ENCODE results near the gene USP25. TPM values are rescaled to one million over a fixed set of nuclear protein-coding genes. Genes with fewer than 3 reads are reported as not detected.

Gene USP25
- total and polyA plus RNA-seq, 9 of the 15 experiments (the other 6 are each of a cell fraction or from before 2014, with no cell fraction given): 7.8 to 44.9 (median 31.4) TPM

DNA sequence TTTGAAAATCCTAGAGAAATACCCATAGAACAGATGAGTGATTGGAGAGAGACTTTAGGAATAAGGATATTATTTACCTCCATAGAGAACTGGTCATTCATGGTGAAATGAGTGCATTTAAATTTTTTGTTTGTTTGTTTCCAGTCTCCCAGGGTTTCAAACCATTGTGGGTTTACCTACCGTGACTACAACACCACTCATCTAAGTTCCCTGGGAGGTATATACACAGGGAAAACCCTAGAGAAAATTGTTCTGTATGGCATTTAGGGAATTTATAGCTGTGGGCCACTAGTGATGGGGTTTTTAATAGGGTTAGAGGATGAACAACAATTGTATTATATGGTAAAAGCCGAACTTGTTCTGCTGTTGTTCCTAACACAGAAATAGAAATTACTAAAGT is 109.2 kb downstream of the USP25 start:
- Histone ChIP-seq H2AFZ (ENCODE audit: low read depth, low read length) (no peak overlapping the region), H3K27me3 (ENCODE audit: control insufficient read depth in 2 of 2, insufficient read depth in 2 of 2, low read length in 2 of 2) (no peaks in the 10 kb centered on the region), H3K9me1 (ENCODE audit: control insufficient read depth, insufficient read depth, low read length) (no peaks in the 10 kb centered on the region), H3K79me2 (ENCODE audit: control insufficient read depth, insufficient read depth, low read length) (no peaks in the 10 kb centered on the region), H3K9ac (ENCODE audit: insufficient read depth in 1 of 2, low read depth in 2 of 2, low read length in 2 of 2) (no peak overlapping the region), H4K20me1 (replicated peaks; ENCODE audit: control insufficient read depth, insufficient read depth, low read length) (no peaks in the 10 kb centered on the region), H3K4me2 (ENCODE audit: insufficient read depth, low read length) (no peak overlapping the region), H3K4me3 (no peak overlapping the region), H3K4me1 (replicated peaks in 1 of 2; ENCODE audit: control insufficient read depth in 2 of 2, insufficient read depth in 2 of 2, low read length in 2 of 2) (no peaks in the 10 kb centered on the region), H3K9me3 (replicated peaks; ENCODE audit: control insufficient read depth, insufficient read depth, low read depth, low read length) (no peaks in the 10 kb centered on the region), H3K36me3 (ENCODE audit: control insufficient read depth, insufficient read depth, low read length) (peaks cover 39% of the 10 kb centered on the region; the same call in 2 of the 3 replicates), H3K27ac (ENCODE audit: extremely low read depth, low read depth, low read length) (no peak overlapping the region)
- TF ChIP-seq PTBP1 (IDR thresholded peaks at IDR 0.05; ENCODE audit: low read depth, low read length) (no peak), RBM15 (IDR thresholded peaks at IDR 0.05; ENCODE audit: insufficient read depth, low read length) (no peak), SMARCC2 (IDR thresholded peaks at IDR 0.05; ENCODE audit: low read depth) (no peak), ZZZ3 (IDR thresholded peaks at IDR 0.05) (no peak), RNF2 (IDR thresholded peaks at IDR 0.05) (no peak), NRF1 (conservative IDR thresholded peaks at IDR 0.05 in 1 of 2, IDR thresholded peaks at IDR 0.05 in 1 of 2) (no peak), E2F8 (IDR thresholded peaks at IDR 0.05; ENCODE audit: low read depth, partially characterized antibody) (no peak), PPARD (CRISPR knock-in tag; IDR thresholded peaks at IDR 0.05) (no peak), TAL1 (IDR thresholded peaks at IDR 0.05) (no peak), CREM (IDR thresholded peaks at IDR 0.05; ENCODE audit: low read depth) (no peak), CBX3 (IDR thresholded peaks at IDR 0.05; ENCODE audit: borderline replicate concordance in 1 of 2, low read length in 2 of 2) (no peak)
- TF ChIP-seq, protein P1, sequence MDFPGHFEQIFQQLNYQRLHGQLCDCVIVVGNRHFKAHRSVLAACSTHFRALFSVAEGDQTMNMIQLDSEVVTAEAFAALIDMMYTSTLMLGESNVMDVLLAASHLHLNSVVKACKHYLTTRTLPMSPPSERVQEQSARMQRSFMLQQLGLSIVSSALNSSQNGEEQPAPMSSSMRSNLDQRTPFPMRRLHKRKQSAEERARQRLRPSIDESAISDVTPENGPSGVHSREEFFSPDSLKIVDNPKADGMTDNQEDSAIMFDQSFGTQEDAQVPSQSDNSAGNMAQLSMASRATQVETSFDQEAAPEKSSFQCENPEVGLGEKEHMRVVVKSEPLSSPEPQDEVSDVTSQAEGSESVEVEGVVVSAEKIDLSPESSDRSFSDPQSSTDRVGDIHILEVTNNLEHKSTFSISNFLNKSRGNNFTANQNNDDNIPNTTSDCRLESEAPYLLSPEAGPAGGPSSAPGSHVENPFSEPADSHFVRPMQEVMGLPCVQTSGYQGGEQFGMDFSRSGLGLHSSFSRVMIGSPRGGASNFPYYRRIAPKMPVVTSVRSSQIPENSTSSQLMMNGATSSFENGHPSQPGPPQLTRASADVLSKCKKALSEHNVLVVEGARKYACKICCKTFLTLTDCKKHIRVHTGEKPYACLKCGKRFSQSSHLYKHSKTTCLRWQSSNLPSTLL (IDR thresholded peaks at IDR 0.05): no peak
- BruUV-seq (replicated peaks): no TSS peak
- 94% methylated on average over 2 of the region's 2 CpGs for WGBS (ENCODE audit: insufficient coverage, low coverage, missing lambda C conversion rate)
- FAIRE-seq: no peak
- intact Hi-C loops (cut with micrococcal nuclease): no loop called here
- in situ Hi-C loops (cut with MboI): no loop called here
- DNase-seq (ENCODE audit: extremely low read depth in 1 of 4, low spot score in 3 of 4): no peak
- ATAC-seq: no peak
- POLR2A ChIA-PET: no interaction called here
- CTCF ChIA-PET (ENCODE audit: low intra/inter-chr PET ratio): no interaction called here
